K562 (cell line): ENCODE data around the gene ZFR2. TPM values are rescaled to one million over a fixed set of nuclear protein-coding genes. Genes with fewer than 3 reads are reported as not detected.
A peak's percentile ranks its signal among the peaks of the same experiment; 100 is the strongest.

ENCODE experiments used
- ATAC-seq: fragments of 200-7000 bp; cut with Tn5 transposase; 3 replicates; pipeline ENCODE4 v1.9.1; 2020; ENCODE audit warnings: moderate library complexity
- BruUV-seq: library from RNA; stranded (reverse); fragments of 400-500 nt; replicated peaks from 2 replicates; lab custom pipeline; 2021; lab: Mats Ljungman, UMichigan
- CTCF ChIA-PET: fragments of 300-600 bp; formaldehyde crosslinking; extraction: SDS; loops from one replicate; lab custom pipeline; 2021; ENCODE audit warnings: low intra/inter-chr PET ratio; lab: Yijun Ruan, JAX
- POLR2A ChIA-PET: fragments of 300-600, 350-650 bp; sonication (Branson Sonifier 250); formaldehyde crosslinking; extraction: SDS; loops from one replicate; lab custom pipeline; 2021; ENCODE audit warnings: antibody characterized with exemption, inconsistent platforms; lab: Yijun Ruan, JAX
- DNase-seq, 4 experiments: peaks; one replicate each; pipeline versions ENCODE4 v3.0.0 to v3.0.0-alpha.2; 2011 to 2018; ENCODE audit warnings: low spot score in 3 of 4, mixed read lengths in 3 of 4; ENCODE audit errors: extremely low read depth in 1 of 4
- FAIRE-seq: peaks from 2 replicates; lab custom pipeline; 2011; peaks lifted over from hg19 to GRCh38; lab: Jason Lieb, UNC
- H2AFZ ChIP-seq: 2 replicates; pipeline ENCODE4 v1.6.0; 2011; ENCODE audit warnings: low read depth, low read length, control low read depth, inconsistent platforms
- H3K27ac ChIP-seq: fragments of 200-600 bp; 3 replicates; pipeline ENCODE4 v1.8.0; 2011; ENCODE audit warnings: low read depth, mild to moderate bottlenecking, control low read depth, inconsistent platforms, low read length, moderate library complexity, mixed read lengths; ENCODE audit errors: extremely low read depth
- H3K27me3 ChIP-seq, 2 experiments: fragments of 300-600 bp in 1 of 2; 2 replicates in 1 of 2; 3 replicates in 1 of 2; pipeline versions ENCODE4 v1.6.0 to v1.8.0; 2011; ENCODE audit warnings: inconsistent platforms in 2 of 2, low read length in 2 of 2, mild to moderate bottlenecking in 1 of 2, mixed read lengths in 1 of 2, moderate library complexity in 1 of 2; ENCODE audit not compliant: control insufficient read depth in 2 of 2, insufficient read depth in 2 of 2
- H3K36me3 ChIP-seq: fragments of 300-600 bp; 3 replicates; pipeline ENCODE4 v1.8.0; 2011; ENCODE audit warnings: mild to moderate bottlenecking, low read length, inconsistent platforms; ENCODE audit not compliant: control insufficient read depth, insufficient read depth
- H3K4me1 ChIP-seq, 2 experiments: fragments of 200-600 bp in 1 of 2; replicated peaks in 1 of 2; 2 replicates in 1 of 2; 3 replicates in 1 of 2; pipeline versions ENCODE4 v1.5.1 to v1.8.0; 2011; ENCODE audit warnings: inconsistent platforms in 2 of 2, low read length in 2 of 2, mild to moderate bottlenecking in 1 of 2, mixed read lengths in 1 of 2, moderate library complexity in 1 of 2; ENCODE audit not compliant: control insufficient read depth in 2 of 2, insufficient read depth in 2 of 2
- H3K4me2 ChIP-seq: 2 replicates; pipeline ENCODE4 v1.6.1; 2011; ENCODE audit warnings: low read length, control low read depth, inconsistent platforms, mixed read lengths; ENCODE audit not compliant: insufficient read depth
- H3K4me3 ChIP-seq: fragments of 200-600 bp; sonication (generic), shearing (Covaris generic); 2 replicates; pipeline ENCODE4 v1.5.1; 2016; ENCODE audit warnings: control low read depth, inconsistent platforms
- H3K79me2 ChIP-seq: fragments of 200-600 bp; 3 replicates; pipeline ENCODE4 v1.8.0; 2011; ENCODE audit warnings: low read length, inconsistent platforms; ENCODE audit not compliant: control insufficient read depth, insufficient read depth
- H3K9ac ChIP-seq, 2 experiments: 2 replicates each; pipeline versions ENCODE4 v1.6.0 to v1.6.1; 2011; ENCODE audit warnings: low read depth in 2 of 2, low read length in 2 of 2, control low read depth in 1 of 2, inconsistent platforms in 1 of 2, mild to moderate bottlenecking in 1 of 2, mixed read lengths in 1 of 2; ENCODE audit not compliant: insufficient read depth in 1 of 2
- H3K9me1 ChIP-seq: one replicate; pipeline ENCODE4 v1.6.0; 2011; ENCODE audit warnings: inconsistent platforms, mild to moderate bottlenecking, low read length, moderate library complexity; ENCODE audit not compliant: control insufficient read depth, insufficient read depth
- H3K9me3 ChIP-seq: replicated peaks from 2 replicates; pipeline ENCODE4 v1.5.1; 2011; ENCODE audit warnings: low read depth, low read length, inconsistent platforms; ENCODE audit not compliant: control insufficient read depth, insufficient read depth
- H4K20me1 ChIP-seq: replicated peaks from 2 replicates; pipeline ENCODE4 v1.6.1; 2011; ENCODE audit warnings: low read length, inconsistent platforms, mixed read lengths; ENCODE audit not compliant: control insufficient read depth, insufficient read depth
- ZFP36 ChIP-seq: fragments of 150-350 bp; IDR thresholded peaks from 2 replicates; pipeline ENCODE4 v1.6.1; 2018; ENCODE audit warnings: low read length, low read depth; ENCODE audit not compliant: partially characterized antibody
- ZNF77 ChIP-seq: fragments of 250-450 bp; sonication (Bioruptor Pico); IDR thresholded peaks from 2 replicates; pipeline ENCODE4 v1.5.0; 2020
- WGBS: fragments of 100-300 bp; shearing (Covaris generic); methylation state at CpG from one replicate; pipeline ENCODE4 v1.1.6; 2016; ENCODE audit warnings: low coverage, mixed read lengths; ENCODE audit not compliant: insufficient coverage; ENCODE audit errors: missing lambda C conversion rate; 5-methylcytosine and 5-hydroxymethylcytosine counted together
- in situ Hi-C: fragments of 300-500 bp; cut with MboI; formaldehyde crosslinking; loops from 4 replicates; pipeline ENCODE4 v1.15.0; 2018; ENCODE audit warnings: inconsistent platforms, mixed read lengths
- intact Hi-C: fragments of 100-400 bp; cut with micrococcal nuclease; formaldehyde crosslinking; loops from 2 replicates; pipeline ENCODE4 v1.14.2; 2022
- polyA plus RNA-seq, 8 experiments: library from polyadenylated mRNA; depleted of rRNA in 4 of 8; stranded (reverse) in 5 of 8; unstranded in 3 of 8; fragments of >200 nt; fragmentation: Nextera tagmentation in 2 of 8; fragmentation: Illumina TruSeq in 1 of 8; extraction: Ambion mirVana in 2 of 8; extraction: Trizol in 1 of 8; gene quantifications; 2 replicates each; pipeline versions ENCODE4 v1.2.1 to v1.2.3, GENCODE V29; 2011 to 2014; ENCODE audit warnings: inconsistent platforms in 1 of 8, missing spikeins in 1 of 8
- total RNA-seq, 7 experiments: library from RNA; depleted of rRNA in 6 of 7; stranded (reverse); fragments of >200 nt in 6 of 7; fragmentation: Illumina TruSeq in 2 of 7; extraction: Trizol in 2 of 7; gene quantifications; 2 replicates each; pipeline versions ENCODE4 v1.2.1 to v1.2.3, GENCODE V29; 2011 to 2021; ENCODE audit warnings: low replicate concordance in 1 of 7
- TF ChIP-seq, protein P1 (sequence below): sonication (generic); formaldehyde crosslinking; IDR thresholded peaks from 2 replicates; pipeline ENCODE4 v1.8.0; 2022; ENCODE audit warnings: mild to moderate bottlenecking, missing genetic modification reagents
- TF ChIP-seq, protein P2 (sequence below), 3 experiments: IDR thresholded peaks in 2 of 3; conservative IDR thresholded peaks in 1 of 3; 2 replicates each; pipeline ENCODE4 v1.5.1; 2011 to 2012; ENCODE audit warnings: low read length in 3 of 3, mild to moderate bottlenecking in 3 of 3, control low read depth in 2 of 3, improper control_type of control experiment in 1 of 3, inconsistent platforms in 1 of 3, low read depth in 1 of 3, mixed read lengths in 1 of 3, moderate library complexity in 1 of 3; ENCODE audit not compliant: insufficient read depth in 2 of 3
- TF ChIP-seq, protein P3 (sequence below): fragments of 200-800 bp; sonication (Bioruptor generic); IDR thresholded peaks from 2 replicates; pipeline ENCODE4 v1.6.1; 2017; ENCODE audit warnings: missing genetic modification characterization, missing compliant biosample characterization

The ZFR2 gene
- total and polyA plus RNA-seq, 9 of the 15 experiments (the other 6 are each of a cell fraction or from before 2014, with no cell fraction given): 0.03 to 0.59 (median 0.07) TPM; not detected in 6

DNA sequence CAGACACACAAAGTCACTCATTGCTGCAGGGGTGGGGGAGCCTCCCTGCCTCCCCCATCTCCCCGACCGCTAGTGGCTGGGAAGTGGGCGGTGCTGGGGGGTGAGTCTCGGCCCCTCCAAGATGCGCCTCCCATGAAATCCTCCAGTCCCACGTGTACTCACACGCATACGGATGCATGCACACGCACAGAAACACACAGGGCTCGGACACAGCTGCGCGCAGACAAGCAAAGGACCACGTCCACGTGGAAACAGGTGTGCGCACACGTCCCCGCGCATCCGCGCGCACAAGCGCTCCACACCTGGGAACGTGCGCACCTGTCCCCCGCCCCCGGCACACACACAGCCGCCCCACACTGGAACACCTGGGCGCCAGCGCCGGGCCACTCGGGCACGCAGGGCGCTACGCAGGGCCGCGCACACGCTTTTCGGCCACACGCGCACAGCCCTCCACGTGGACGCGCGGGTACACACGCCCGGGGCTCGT, 83.3 kb downstream of the ZFR2 start (continued):
- TF ChIP-seq, protein P1, sequence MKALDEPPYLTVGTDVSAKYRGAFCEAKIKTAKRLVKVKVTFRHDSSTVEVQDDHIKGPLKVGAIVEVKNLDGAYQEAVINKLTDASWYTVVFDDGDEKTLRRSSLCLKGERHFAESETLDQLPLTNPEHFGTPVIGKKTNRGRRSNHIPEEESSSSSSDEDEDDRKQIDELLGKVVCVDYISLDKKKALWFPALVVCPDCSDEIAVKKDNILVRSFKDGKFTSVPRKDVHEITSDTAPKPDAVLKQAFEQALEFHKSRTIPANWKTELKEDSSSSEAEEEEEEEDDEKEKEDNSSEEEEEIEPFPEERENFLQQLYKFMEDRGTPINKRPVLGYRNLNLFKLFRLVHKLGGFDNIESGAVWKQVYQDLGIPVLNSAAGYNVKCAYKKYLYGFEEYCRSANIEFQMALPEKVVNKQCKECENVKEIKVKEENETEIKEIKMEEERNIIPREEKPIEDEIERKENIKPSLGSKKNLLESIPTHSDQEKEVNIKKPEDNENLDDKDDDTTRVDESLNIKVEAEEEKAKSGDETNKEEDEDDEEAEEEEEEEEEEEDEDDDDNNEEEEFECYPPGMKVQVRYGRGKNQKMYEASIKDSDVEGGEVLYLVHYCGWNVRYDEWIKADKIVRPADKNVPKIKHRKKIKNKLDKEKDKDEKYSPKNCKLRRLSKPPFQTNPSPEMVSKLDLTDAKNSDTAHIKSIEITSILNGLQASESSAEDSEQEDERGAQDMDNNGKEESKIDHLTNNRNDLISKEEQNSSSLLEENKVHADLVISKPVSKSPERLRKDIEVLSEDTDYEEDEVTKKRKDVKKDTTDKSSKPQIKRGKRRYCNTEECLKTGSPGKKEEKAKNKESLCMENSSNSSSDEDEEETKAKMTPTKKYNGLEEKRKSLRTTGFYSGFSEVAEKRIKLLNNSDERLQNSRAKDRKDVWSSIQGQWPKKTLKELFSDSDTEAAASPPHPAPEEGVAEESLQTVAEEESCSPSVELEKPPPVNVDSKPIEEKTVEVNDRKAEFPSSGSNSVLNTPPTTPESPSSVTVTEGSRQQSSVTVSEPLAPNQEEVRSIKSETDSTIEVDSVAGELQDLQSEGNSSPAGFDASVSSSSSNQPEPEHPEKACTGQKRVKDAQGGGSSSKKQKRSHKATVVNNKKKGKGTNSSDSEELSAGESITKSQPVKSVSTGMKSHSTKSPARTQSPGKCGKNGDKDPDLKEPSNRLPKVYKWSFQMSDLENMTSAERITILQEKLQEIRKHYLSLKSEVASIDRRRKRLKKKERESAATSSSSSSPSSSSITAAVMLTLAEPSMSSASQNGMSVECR (CRISPR knock-in tag): peak; percentile 39; the same call in 1 of the 2 replicates
- TF ChIP-seq, all 486 proteins: peak for 34

DNA sequence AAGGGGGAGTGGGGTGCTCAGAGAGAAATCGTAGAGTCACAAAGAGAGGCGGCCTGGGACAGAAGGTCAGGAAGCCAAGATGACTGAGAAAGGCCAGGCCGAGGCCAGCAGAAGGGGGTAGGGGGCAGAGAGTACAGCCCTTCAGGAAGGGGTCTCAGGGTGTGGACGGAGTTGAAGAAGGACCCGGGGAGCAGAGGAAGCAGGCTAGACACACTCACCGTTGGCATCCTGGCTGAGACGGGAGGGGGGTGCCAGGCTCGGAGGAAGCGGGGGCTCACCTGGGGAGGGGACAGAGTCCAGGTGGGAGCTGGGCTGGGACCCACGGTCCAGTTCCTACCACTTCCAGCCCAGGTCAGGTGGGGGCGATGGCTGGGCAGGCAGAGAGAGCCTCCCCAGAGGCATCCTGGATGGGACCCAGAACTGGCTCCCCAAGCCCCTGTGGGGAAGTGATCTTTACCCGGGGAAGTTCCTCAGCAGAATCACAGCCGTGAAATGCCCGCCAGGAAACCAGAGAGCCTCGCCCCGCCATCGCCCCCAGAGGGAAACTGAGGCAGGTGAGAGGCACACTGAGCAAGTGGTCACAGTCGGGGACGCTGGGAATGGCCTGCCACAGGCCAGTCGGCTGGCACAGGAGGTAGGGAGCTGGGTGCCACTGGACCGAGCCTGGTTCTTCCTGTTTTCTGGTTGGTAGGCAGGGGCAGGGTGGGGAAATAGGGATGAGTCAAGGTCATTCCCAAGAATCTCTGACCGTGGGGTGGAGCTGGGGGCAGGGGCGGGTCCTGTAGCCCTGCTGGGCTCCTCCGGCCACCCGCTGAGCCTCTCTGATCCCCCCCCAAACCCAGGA, 84.0 kb downstream of the ZFR2 start:
- in situ Hi-C loops: no loop called here
- Histone ChIP-seq H3K36me3 (peaks cover 28% of the 10 kb centered on the region; the same call in 2 of the 3 replicates), H3K27me3 (no peaks in the 10 kb centered on the region), H3K9me3 (peaks cover 20% of the 10 kb centered on the region), H3K27ac (no peak overlapping the region), H3K4me1 (peaks cover 0 to 37% of the 10 kb centered on the region in 2 experiments; a peak in 2 of 5 replicates)
- intact Hi-C loops: loop anchor here (10.0 kb wide), 1 partner anchor 60 kb away; no protein-coding TSS in a partner anchor
- ATAC-seq: no peak
- BruUV-seq: no TSS peak
- DNase-seq: no peak
- TF ChIP-seq ZFP36 (peak; percentile 62), ZNF77 (no peak)
- TF ChIP-seq, protein P2, sequence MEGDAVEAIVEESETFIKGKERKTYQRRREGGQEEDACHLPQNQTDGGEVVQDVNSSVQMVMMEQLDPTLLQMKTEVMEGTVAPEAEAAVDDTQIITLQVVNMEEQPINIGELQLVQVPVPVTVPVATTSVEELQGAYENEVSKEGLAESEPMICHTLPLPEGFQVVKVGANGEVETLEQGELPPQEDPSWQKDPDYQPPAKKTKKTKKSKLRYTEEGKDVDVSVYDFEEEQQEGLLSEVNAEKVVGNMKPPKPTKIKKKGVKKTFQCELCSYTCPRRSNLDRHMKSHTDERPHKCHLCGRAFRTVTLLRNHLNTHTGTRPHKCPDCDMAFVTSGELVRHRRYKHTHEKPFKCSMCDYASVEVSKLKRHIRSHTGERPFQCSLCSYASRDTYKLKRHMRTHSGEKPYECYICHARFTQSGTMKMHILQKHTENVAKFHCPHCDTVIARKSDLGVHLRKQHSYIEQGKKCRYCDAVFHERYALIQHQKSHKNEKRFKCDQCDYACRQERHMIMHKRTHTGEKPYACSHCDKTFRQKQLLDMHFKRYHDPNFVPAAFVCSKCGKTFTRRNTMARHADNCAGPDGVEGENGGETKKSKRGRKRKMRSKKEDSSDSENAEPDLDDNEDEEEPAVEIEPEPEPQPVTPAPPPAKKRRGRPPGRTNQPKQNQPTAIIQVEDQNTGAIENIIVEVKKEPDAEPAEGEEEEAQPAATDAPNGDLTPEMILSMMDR (IDR thresholded peaks at IDR 0.05 in 2 of 3, conservative IDR thresholded peaks at IDR 0.05 in 1 of 3; ENCODE audit: insufficient read depth in 2 of 3, low read depth in 1 of 3, low read length in 3 of 3): peak in 1 of 3 experiments; percentile 3; a peak in 1 of 6 replicates
- TF ChIP-seq, protein P3, sequence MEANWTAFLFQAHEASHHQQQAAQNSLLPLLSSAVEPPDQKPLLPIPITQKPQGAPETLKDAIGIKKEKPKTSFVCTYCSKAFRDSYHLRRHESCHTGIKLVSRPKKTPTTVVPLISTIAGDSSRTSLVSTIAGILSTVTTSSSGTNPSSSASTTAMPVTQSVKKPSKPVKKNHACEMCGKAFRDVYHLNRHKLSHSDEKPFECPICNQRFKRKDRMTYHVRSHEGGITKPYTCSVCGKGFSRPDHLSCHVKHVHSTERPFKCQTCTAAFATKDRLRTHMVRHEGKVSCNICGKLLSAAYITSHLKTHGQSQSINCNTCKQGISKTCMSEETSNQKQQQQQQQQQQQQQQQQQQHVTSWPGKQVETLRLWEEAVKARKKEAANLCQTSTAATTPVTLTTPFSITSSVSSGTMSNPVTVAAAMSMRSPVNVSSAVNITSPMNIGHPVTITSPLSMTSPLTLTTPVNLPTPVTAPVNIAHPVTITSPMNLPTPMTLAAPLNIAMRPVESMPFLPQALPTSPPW (CRISPR knock-in tag): 0 out of 2 replicates have a peak, but pooled peaks have one; percentile 12
- TF ChIP-seq, all 486 proteins: peak for 3
- Histone ChIP-seq H3K4me2 (peak overlapping the region; percentile 77), H4K20me1 (no peaks in the 10 kb centered on the region), H2AFZ (peak overlapping the region; percentile 82), H3K9me1 (no peaks in the 10 kb centered on the region), H3K9ac (peak overlapping the region in 1 of 2 experiments; percentile 97; a peak in 2 of 4 replicates), H3K79me2 (peaks cover 18% of the 10 kb centered on the region), H3K4me3 (peak overlapping the region; percentile 97)
- CTCF ChIA-PET: interaction anchor here (0.6 kb wide), 1 partner anchor 12 kb away, joined by 3 read pairs; no protein-coding TSS in a partner anchor
- POLR2A ChIA-PET: interaction anchor here (0.6 to 1.0 kb wide), 2 partner anchors 14 to 22 kb away, joined by 3 read pairs; partner anchors contain the start of gene MRPL54
- 76% methylated on average over 18 of the region's 25 CpGs for WGBS
- FAIRE-seq: no peak
